HG03103 (cell line): ENCODE data around the gene WDR64.

Experiments used
- ATAC-seq: cut with Tn5 transposase; IDR thresholded peaks from one replicate; pipeline ENCODE4 v1.9.1; 2021; ENCODE audit warnings: low read depth; ENCODE audit not compliant: unreplicated experiment

WDR64 gene

GRCh38 chr1:241652012-241652411, at the start of gene WDR64:
WDR64 (plus strand) TSS chr1:241652281; CDS start chr1:241652485, 204 bp downstream.
- no peak for ATAC-seq

GRCh38 chr1:241603731-241604245, 48.3 kb upstream of the WDR64 start:
- ATAC-seq: no peak

GRCh38 chr1:241605146-241605805, 46.8 kb upstream of the WDR64 start:
- no peak for ATAC-seq

GRCh38 chr1:241606544-241606943, 45.5 kb upstream of the WDR64 start:
- ATAC-seq: no peak

- ATAC-seq: no peak
These were observed 44.6 kb upstream of the WDR64 start for GRCh38 chr1:241607497-241607896.

GRCh38 chr1:241608379-241609033, 43.6 kb upstream of the WDR64 start:
- ATAC-seq: no peak

- no peak for ATAC-seq
These were observed 41.8 kb upstream of the WDR64 start for GRCh38 chr1:241610056-241610815.

GRCh38 chr1:241611063-241611462, 41.0 kb upstream of the WDR64 start:
- ATAC-seq: peak; percentile 83

GRCh38 chr1:241611736-241612135, 40.3 kb upstream of the WDR64 start:
- no peak for ATAC-seq

- no peak for ATAC-seq
These were observed 39.3 kb upstream of the WDR64 start for GRCh38 chr1:241612533-241613477.

- ATAC-seq: no peak
These were observed 37.9 kb upstream of the WDR64 start for GRCh38 chr1:241614144-241614543.

GRCh38 chr1:241614572-241614971, 37.5 kb upstream of the WDR64 start:
- ATAC-seq: no peak

- ATAC-seq: no peak
These were observed 36.8 kb upstream of the WDR64 start for GRCh38 chr1:241615043-241615974.

GRCh38 chr1:241617426-241617825, 34.7 kb upstream of the WDR64 start:
- ATAC-seq: no peak

- no peak for ATAC-seq
These were observed 29.4 kb upstream of the WDR64 start for GRCh38 chr1:241622669-241623068.

GRCh38 chr1:241624935-241625334, 27.1 kb upstream of the WDR64 start:
- ATAC-seq: no peak

GRCh38 chr1:241627453-241628259, 24.4 kb upstream of the WDR64 start:
- peak; percentile 74 for ATAC-seq

- ATAC-seq: no peak
These were observed 22.1 kb upstream of the WDR64 start for GRCh38 chr1:241630005-241630404.
